HepG2 (cell line): Measurements from ENCODE around the gene DPAGT1. TPM values are rescaled to one million over a fixed set of nuclear protein-coding genes. Genes with fewer than 3 reads are reported as not detected.
A peak's percentile ranks its signal among the peaks of the same experiment; 100 is the strongest.

ENCODE experiments used
- ATAC-seq: fragments of 200-7000 bp; cut with Tn5 transposase; 3 replicates; pipeline ENCODE4 v1.9.1; 2020; ENCODE audit warnings: mild to moderate bottlenecking, moderate library complexity
- BruUV-seq: library from RNA; stranded (reverse); fragments of 400-500 nt; replicated peaks from 2 replicates; lab custom pipeline; 2021; lab: Mats Ljungman, UMichigan
- CTCF ChIA-PET: fragments of 300-600 bp; formaldehyde crosslinking; extraction: SDS; loops from one replicate; lab custom pipeline; 2021; ENCODE audit warnings: low total read pairs, inconsistent platforms, low intra/inter-chr PET ratio; lab: Yijun Ruan, JAX
- POLR2A ChIA-PET: fragments of 350-600 bp; sonication (Branson Sonifier 250); formaldehyde crosslinking; loops from one replicate; lab custom pipeline; 2020; ENCODE audit warnings: antibody characterized with exemption, inconsistent platforms; lab: Yijun Ruan, JAX
- DNase-seq: peaks from one replicate; pipeline ENCODE4 v3.0.0-alpha.2; 2015; ENCODE audit warnings: low spot score
- FAIRE-seq: peaks from 3 replicates; lab custom pipeline; 2011; peaks lifted over from hg19 to GRCh38; lab: Jason Lieb, UNC
- H2AFZ ChIP-seq: one replicate; pipeline ENCODE4 v1.6.1; 2011; ENCODE audit warnings: low read length, inconsistent platforms
- H3K27ac ChIP-seq: fragments of 300-600 bp; 3 replicates; pipeline ENCODE4 v1.8.0; 2011; ENCODE audit warnings: mixed run types, mild to moderate bottlenecking, mixed read lengths, low read length, inconsistent platforms; ENCODE audit not compliant: insufficient read depth; ENCODE audit errors: extremely low read length
- H3K27me3 ChIP-seq, 2 experiments: fragments of 200-600 bp in 1 of 2; 2 replicates in 1 of 2; 3 replicates in 1 of 2; pipeline versions ENCODE4 v1.6.0 to v1.8.0; 2011; ENCODE audit warnings: low read length in 2 of 2, mild to moderate bottlenecking in 2 of 2, moderate library complexity in 2 of 2, inconsistent platforms in 1 of 2; ENCODE audit not compliant: insufficient read depth in 2 of 2, control insufficient read depth in 1 of 2
- H3K36me3 ChIP-seq, 2 experiments: fragments of 200-600 bp in 1 of 2; replicated peaks in 1 of 2; 2 replicates in 1 of 2; 3 replicates in 1 of 2; pipeline versions ENCODE4 v1.5.1 to v1.8.0; 2011; ENCODE audit warnings: low read length in 2 of 2, inconsistent platforms in 1 of 2; ENCODE audit not compliant: insufficient read depth in 2 of 2, control insufficient read depth in 1 of 2
- H3K4me1 ChIP-seq: 2 replicates; pipeline ENCODE4 v1.5.1; 2012; ENCODE audit warnings: low read length, inconsistent platforms; ENCODE audit not compliant: insufficient read depth
- H3K4me2 ChIP-seq: 2 replicates; pipeline ENCODE4 v1.6.0; 2011; ENCODE audit warnings: low read depth, low read length, inconsistent platforms
- H3K4me3 ChIP-seq, 3 experiments: fragments of 200-600 bp in 1 of 3; sonication (generic), shearing (Covaris generic) in 1 of 3; replicated peaks in 1 of 3; 2 replicates each; pipeline ENCODE4 v1.5.1; 2011 to 2016; ENCODE audit warnings: low read length in 3 of 3, inconsistent platforms in 2 of 3, low read depth in 2 of 3, mild to moderate bottlenecking in 2 of 3, control low read depth in 1 of 3, mixed read lengths in 1 of 3; ENCODE audit not compliant: insufficient read depth in 1 of 3
- H3K79me2 ChIP-seq: one replicate; pipeline ENCODE4 v1.6.1; 2011; ENCODE audit warnings: low read length, inconsistent platforms; ENCODE audit not compliant: insufficient read depth
- H3K9ac ChIP-seq: 2 replicates; pipeline ENCODE4 v1.6.0; 2011; ENCODE audit warnings: mild to moderate bottlenecking, low read depth, low read length, inconsistent platforms; ENCODE audit not compliant: insufficient read depth
- H3K9me3 ChIP-seq: 2 replicates; pipeline ENCODE4 v1.5.1; 2012; ENCODE audit warnings: mild to moderate bottlenecking, low read length
- H4K20me1 ChIP-seq: 2 replicates; pipeline ENCODE4 v1.6.0; 2011; ENCODE audit warnings: inconsistent platforms, mild to moderate bottlenecking, low read length, moderate library complexity; ENCODE audit not compliant: insufficient read depth
- CHD2 ChIP-seq: IDR thresholded peaks from 2 replicates; pipeline ENCODE4 v1.6.1; 2011; ENCODE audit warnings: low read depth, low read length, improper control_type of control experiment
- MEF2D ChIP-seq: sonication (generic); formaldehyde crosslinking; IDR thresholded peaks from 2 replicates; pipeline ENCODE4 v1.5.1; 2020; ENCODE audit warnings: mild to moderate bottlenecking, missing genetic modification reagents
- SALL1 ChIP-seq: sonication (generic); formaldehyde crosslinking; IDR thresholded peaks from 2 replicates; pipeline ENCODE4 v1.8.0; 2022; ENCODE audit warnings: mild to moderate bottlenecking, missing genetic modification reagents
- WGBS: methylation state at CpG from one replicate; pipeline ENCODE4 v1.1.6; 2017; ENCODE audit warnings: low lambda C conversion rate; 5-methylcytosine and 5-hydroxymethylcytosine counted together
- in situ Hi-C: cut with HindIII; loops from 2 replicates; pipeline ENCODE4 v1.10.0; 2017; ENCODE audit warnings: low pct_unique_long_range_greater_than_20kb; ENCODE audit not compliant: extremely low pct_ligation_motif_present
- intact Hi-C: fragments of 100-400 bp; cut with micrococcal nuclease; formaldehyde crosslinking; loops from one replicate; pipeline ENCODE4 v1.10.0; 2022; ENCODE audit not compliant: unreplicated experiment
- polyA plus RNA-seq, 8 experiments: library from polyadenylated mRNA; depleted of rRNA in 3 of 8; stranded (reverse) in 7 of 8; unstranded in 1 of 8; fragments of >200 nt; fragmentation: Illumina TruSeq in 4 of 8; extraction: Trizol in 4 of 8; gene quantifications; 2 replicates each; pipeline versions ENCODE4 v1.2.1 to v1.2.3, GENCODE V29; 2011 to 2016; ENCODE audit warnings: low read depth in 4 of 8, missing spikeins in 1 of 8, mixed read lengths in 1 of 8; ENCODE audit not compliant: insufficient read depth in 1 of 8
- total RNA-seq, 5 experiments: library from RNA; depleted of rRNA; stranded (reverse); fragments of >200 nt; fragmentation: Illumina TruSeq; extraction: Trizol; gene quantifications; 2 replicates each; pipeline ENCODE4 v1.2.3, GENCODE V29; 2016; ENCODE audit warnings: low read depth in 1 of 5
- TF ChIP-seq, protein P1 (sequence below): sonication (generic); formaldehyde crosslinking; IDR thresholded peaks from 2 replicates; pipeline ENCODE4 v1.4.0; 2020; ENCODE audit warnings: missing genetic modification reagents

The DPAGT1 gene
- total and polyA plus RNA-seq, 2 of the 13 experiments (the other 11 are each of a cell fraction or from before 2014, with no cell fraction given): 37.6 to 70.7 TPM

- TF ChIP-seq, protein P1, sequence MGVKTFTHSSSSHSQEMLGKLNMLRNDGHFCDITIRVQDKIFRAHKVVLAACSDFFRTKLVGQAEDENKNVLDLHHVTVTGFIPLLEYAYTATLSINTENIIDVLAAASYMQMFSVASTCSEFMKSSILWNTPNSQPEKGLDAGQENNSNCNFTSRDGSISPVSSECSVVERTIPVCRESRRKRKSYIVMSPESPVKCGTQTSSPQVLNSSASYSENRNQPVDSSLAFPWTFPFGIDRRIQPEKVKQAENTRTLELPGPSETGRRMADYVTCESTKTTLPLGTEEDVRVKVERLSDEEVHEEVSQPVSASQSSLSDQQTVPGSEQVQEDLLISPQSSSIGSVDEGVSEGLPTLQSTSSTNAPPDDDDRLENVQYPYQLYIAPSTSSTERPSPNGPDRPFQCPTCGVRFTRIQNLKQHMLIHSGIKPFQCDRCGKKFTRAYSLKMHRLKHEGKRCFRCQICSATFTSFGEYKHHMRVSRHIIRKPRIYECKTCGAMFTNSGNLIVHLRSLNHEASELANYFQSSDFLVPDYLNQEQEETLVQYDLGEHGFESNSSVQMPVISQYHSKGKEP (CRISPR knock-in tag): no peak
- TF ChIP-seq CHD2: no peak
Observed at GRCh38 chr11:119126675-119127268, 25.1 kb upstream of the DPAGT1 start (continued).

DNA sequence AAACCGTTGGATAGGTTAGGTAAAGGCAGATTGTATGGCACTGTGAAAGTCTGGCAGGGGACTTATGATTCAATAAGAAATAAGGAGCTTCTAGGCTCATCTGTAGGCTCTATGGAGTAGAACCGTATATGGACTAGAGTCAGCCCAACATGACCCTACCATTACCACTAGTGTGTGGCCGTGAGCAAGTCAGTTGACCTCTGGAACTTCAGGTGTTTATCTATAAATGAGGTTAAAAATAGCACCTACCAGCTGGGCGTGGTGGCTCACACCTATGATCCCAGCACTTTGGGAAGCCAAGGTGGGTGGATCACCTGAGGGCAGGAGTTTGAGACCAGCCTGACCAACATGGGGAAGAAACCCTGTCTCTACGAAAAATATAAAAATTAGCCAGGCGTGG lies 24.2 kb upstream of the DPAGT1 start:
- peaks cover 0 to 9% of the 10 kb centered on the region in 2 experiments; a peak in 2 of 5 replicates for H3K36me3 ChIP-seq
- intact Hi-C loops (no loop called here), in situ Hi-C loops (no loop called here)
- ATAC-seq (no peak), FAIRE-seq (no peak), DNase-seq (no peak)
- H3K27ac ChIP-seq: no peak overlapping the region
- peaks cover 37% of the 10 kb centered on the region for H3K4me1 ChIP-seq
- H3K9ac ChIP-seq: no peak overlapping the region
- H3K9me3 ChIP-seq: no peaks in the 10 kb centered on the region
- no peak overlapping the region for H2AFZ ChIP-seq
- no peak overlapping the region for H3K4me3 ChIP-seq
- WGBS: 73% methylated on average over 6 of the region's 6 CpGs
- H3K27me3 ChIP-seq: no peaks in the 10 kb centered on the region
- CTCF ChIA-PET: no interaction called here
- no peak overlapping the region for H3K4me2 ChIP-seq
- POLR2A ChIA-PET: interaction anchor here (0.7 to 1.7 kb wide), 3 partner anchors 30 to 58 kb away, joined by 3 to 4 read pairs (median 3); partner anchors contain the start of gene VPS11
- BruUV-seq: no TSS peak
- TF ChIP-seq SALL1 (CRISPR knock-in tag) (no peak), MEF2D (CRISPR knock-in tag) (peak; percentile 56; the same call in 1 of the 2 replicates)
- H4K20me1 ChIP-seq: no peaks in the 10 kb centered on the region
- peaks cover 18% of the 10 kb centered on the region for H3K79me2 ChIP-seq
